ENCODE data around the gene PAWR. TPM values are rescaled to one million over a fixed set of nuclear protein-coding genes. Genes with fewer than 3 reads are reported as not detected.

Gene PAWR
- total and polyA plus RNA-seq, 9 of the 15 experiments (the other 6 are each of a cell fraction or from before 2014, with no cell fraction given): 0.82 TPM; not detected in 8

- 0% methylated on average over 10 of the region's 10 CpGs for WGBS (ENCODE audit: insufficient coverage, low coverage, missing lambda C conversion rate)
- in situ Hi-C loops (cut with MboI) (no loop called here), intact Hi-C loops (cut with micrococcal nuclease) (no loop called here)
- Histone ChIP-seq H3K4me3 (no peak overlapping the region), H3K4me2 (ENCODE audit: insufficient read depth, low read length) (no peak overlapping the region), H3K4me1 (replicated peaks in 1 of 2; ENCODE audit: control insufficient read depth in 2 of 2, insufficient read depth in 2 of 2, low read length in 2 of 2) (no peaks in the 10 kb centered on the region), H3K9me3 (replicated peaks; ENCODE audit: control insufficient read depth, insufficient read depth, low read depth, low read length) (no peaks in the 10 kb centered on the region), H3K9me1 (ENCODE audit: control insufficient read depth, insufficient read depth, low read length) (no peaks in the 10 kb centered on the region), H2AFZ (ENCODE audit: low read depth, low read length) (no peak overlapping the region), H3K79me2 (ENCODE audit: control insufficient read depth, insufficient read depth, low read length) (no peaks in the 10 kb centered on the region), H4K20me1 (replicated peaks; ENCODE audit: control insufficient read depth, insufficient read depth, low read length) (no peaks in the 10 kb centered on the region), H3K9ac (ENCODE audit: insufficient read depth in 1 of 2, low read depth in 2 of 2, low read length in 2 of 2) (no peak overlapping the region), H3K36me3 (ENCODE audit: control insufficient read depth, insufficient read depth, low read length) (no peaks in the 10 kb centered on the region), H3K27me3 (ENCODE audit: control insufficient read depth in 2 of 2, insufficient read depth in 2 of 2, low read length in 2 of 2) (no peaks in the 10 kb centered on the region), H3K27ac (ENCODE audit: extremely low read depth, low read depth, low read length) (no peak overlapping the region)
- TF ChIP-seq, protein P1, sequence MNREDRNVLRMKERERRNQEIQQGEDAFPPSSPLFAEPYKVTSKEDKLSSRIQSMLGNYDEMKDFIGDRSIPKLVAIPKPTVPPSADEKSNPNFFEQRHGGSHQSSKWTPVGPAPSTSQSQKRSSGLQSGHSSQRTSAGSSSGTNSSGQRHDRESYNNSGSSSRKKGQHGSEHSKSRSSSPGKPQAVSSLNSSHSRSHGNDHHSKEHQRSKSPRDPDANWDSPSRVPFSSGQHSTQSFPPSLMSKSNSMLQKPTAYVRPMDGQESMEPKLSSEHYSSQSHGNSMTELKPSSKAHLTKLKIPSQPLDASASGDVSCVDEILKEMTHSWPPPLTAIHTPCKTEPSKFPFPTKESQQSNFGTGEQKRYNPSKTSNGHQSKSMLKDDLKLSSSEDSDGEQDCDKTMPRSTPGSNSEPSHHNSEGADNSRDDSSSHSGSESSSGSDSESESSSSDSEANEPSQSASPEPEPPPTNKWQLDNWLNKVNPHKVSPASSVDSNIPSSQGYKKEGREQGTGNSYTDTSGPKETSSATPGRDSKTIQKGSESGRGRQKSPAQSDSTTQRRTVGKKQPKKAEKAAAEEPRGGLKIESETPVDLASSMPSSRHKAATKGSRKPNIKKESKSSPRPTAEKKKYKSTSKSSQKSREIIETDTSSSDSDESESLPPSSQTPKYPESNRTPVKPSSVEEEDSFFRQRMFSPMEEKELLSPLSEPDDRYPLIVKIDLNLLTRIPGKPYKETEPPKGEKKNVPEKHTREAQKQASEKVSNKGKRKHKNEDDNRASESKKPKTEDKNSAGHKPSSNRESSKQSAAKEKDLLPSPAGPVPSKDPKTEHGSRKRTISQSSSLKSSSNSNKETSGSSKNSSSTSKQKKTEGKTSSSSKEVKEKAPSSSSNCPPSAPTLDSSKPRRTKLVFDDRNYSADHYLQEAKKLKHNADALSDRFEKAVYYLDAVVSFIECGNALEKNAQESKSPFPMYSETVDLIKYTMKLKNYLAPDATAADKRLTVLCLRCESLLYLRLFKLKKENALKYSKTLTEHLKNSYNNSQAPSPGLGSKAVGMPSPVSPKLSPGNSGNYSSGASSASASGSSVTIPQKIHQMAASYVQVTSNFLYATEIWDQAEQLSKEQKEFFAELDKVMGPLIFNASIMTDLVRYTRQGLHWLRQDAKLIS (CRISPR knock-in tag; IDR thresholded peaks at IDR 0.05): no peak
- TF ChIP-seq, protein P2, sequence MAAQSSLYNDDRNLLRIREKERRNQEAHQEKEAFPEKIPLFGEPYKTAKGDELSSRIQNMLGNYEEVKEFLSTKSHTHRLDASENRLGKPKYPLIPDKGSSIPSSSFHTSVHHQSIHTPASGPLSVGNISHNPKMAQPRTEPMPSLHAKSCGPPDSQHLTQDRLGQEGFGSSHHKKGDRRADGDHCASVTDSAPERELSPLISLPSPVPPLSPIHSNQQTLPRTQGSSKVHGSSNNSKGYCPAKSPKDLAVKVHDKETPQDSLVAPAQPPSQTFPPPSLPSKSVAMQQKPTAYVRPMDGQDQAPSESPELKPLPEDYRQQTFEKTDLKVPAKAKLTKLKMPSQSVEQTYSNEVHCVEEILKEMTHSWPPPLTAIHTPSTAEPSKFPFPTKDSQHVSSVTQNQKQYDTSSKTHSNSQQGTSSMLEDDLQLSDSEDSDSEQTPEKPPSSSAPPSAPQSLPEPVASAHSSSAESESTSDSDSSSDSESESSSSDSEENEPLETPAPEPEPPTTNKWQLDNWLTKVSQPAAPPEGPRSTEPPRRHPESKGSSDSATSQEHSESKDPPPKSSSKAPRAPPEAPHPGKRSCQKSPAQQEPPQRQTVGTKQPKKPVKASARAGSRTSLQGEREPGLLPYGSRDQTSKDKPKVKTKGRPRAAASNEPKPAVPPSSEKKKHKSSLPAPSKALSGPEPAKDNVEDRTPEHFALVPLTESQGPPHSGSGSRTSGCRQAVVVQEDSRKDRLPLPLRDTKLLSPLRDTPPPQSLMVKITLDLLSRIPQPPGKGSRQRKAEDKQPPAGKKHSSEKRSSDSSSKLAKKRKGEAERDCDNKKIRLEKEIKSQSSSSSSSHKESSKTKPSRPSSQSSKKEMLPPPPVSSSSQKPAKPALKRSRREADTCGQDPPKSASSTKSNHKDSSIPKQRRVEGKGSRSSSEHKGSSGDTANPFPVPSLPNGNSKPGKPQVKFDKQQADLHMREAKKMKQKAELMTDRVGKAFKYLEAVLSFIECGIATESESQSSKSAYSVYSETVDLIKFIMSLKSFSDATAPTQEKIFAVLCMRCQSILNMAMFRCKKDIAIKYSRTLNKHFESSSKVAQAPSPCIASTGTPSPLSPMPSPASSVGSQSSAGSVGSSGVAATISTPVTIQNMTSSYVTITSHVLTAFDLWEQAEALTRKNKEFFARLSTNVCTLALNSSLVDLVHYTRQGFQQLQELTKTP (IDR thresholded peaks at IDR 0.05; ENCODE audit: low read depth in 1 of 2, partially characterized antibody in 2 of 2): no peak
- no peak for TF ChIP-seq CSDE1 (IDR thresholded peaks at IDR 0.05)
- TF ChIP-seq, protein P3, sequence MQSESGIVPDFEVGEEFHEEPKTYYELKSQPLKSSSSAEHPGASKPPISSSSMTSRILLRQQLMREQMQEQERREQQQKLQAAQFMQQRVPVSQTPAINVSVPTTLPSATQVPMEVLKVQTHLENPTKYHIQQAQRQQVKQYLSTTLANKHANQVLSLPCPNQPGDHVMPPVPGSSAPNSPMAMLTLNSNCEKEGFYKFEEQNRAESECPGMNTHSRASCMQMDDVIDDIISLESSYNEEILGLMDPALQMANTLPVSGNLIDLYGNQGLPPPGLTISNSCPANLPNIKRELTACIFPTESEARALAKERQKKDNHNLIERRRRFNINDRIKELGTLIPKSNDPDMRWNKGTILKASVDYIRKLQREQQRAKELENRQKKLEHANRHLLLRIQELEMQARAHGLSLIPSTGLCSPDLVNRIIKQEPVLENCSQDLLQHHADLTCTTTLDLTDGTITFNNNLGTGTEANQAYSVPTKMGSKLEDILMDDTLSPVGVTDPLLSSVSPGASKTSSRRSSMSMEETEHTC (IDR thresholded peaks at IDR 0.05): no peak
- TF ChIP-seq, protein P4, sequence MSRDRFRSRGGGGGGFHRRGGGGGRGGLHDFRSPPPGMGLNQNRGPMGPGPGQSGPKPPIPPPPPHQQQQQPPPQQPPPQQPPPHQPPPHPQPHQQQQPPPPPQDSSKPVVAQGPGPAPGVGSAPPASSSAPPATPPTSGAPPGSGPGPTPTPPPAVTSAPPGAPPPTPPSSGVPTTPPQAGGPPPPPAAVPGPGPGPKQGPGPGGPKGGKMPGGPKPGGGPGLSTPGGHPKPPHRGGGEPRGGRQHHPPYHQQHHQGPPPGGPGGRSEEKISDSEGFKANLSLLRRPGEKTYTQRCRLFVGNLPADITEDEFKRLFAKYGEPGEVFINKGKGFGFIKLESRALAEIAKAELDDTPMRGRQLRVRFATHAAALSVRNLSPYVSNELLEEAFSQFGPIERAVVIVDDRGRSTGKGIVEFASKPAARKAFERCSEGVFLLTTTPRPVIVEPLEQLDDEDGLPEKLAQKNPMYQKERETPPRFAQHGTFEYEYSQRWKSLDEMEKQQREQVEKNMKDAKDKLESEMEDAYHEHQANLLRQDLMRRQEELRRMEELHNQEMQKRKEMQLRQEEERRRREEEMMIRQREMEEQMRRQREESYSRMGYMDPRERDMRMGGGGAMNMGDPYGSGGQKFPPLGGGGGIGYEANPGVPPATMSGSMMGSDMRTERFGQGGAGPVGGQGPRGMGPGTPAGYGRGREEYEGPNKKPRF (IDR thresholded peaks at IDR 0.05; ENCODE audit: low read depth, low read length): no peak
- no peak for TF ChIP-seq HCFC1 (IDR thresholded peaks at IDR 0.05; ENCODE audit: low read depth, low read length)
- ChIA-PET CTCF (ENCODE audit: low intra/inter-chr PET ratio) (no interaction called here), POLR2A (no interaction called here)
- DNase-seq (ENCODE audit: extremely low read depth in 1 of 4, low spot score in 3 of 4) (no peak), FAIRE-seq (no peak), ATAC-seq (no peak)
- BruUV-seq (replicated peaks): no TSS peak
Observed at GRCh38 chr12:79596719-79597350, 93.9 kb downstream of the PAWR start.

All from K562 (cell line).